ENCODE data around the gene LCN15.
"Not testable (repeated sequence)": the region's sequence is repeated elsewhere in the genome, so short reads cannot be mapped to it uniquely, and the experiment has no call there.

DNA sequence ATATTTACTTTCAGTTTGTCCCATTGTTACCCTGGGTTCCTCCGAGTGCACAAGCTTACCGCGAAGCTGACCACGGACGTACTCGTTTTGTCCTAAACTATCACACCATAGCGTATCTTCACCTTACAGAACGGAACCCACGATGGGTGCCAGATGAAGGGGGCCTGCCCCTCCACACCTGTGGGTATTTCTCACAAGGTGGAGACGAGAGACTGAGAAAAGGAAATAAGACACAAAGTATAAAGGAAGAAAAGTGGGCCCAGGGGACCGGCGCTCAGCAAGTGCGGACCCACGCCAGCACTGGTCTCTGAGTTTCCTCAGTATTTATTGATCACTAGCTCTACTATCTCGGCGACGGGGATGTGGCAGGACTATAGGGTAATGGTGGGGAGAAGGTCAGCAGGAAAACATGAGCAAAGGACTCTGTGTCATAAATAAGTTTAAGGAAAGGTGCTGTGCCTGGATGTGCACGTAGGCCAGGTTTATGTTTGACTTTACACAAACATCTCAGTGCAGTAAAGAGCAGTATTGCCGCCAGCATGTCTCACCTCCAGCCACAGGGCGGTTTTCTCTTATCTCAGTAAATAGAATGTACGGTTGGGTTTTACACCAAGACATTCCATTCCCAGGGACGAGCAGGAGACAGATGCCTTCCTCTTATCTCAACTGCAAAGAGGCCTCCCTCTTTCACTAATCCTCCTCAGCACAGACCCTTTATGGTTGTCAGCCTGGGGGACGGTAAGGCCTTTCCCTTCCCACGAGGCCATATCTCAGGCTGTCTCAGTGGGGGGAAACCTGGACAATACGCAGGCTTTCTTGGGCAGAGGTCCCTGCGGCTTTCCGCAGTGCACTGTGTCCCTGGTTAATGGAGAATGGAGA lies 24.6 kb upstream of the LCN15 start:
- not testable (repeated sequence) for TF ChIP-seq POLR2A, CTCF, EP300 (IDR thresholded peaks at IDR 0.05)

Data from ovary (tissue), 3 donors.